NCI-H446 (cell line): Measurements from ENCODE around the gene MATCAP1.

Source experiments
- DNase-seq, 2 experiments: peaks; one replicate each; lab custom pipeline; 2025; lab: John Stamatoyannopoulos, UW

MATCAP1 gene

DNA sequence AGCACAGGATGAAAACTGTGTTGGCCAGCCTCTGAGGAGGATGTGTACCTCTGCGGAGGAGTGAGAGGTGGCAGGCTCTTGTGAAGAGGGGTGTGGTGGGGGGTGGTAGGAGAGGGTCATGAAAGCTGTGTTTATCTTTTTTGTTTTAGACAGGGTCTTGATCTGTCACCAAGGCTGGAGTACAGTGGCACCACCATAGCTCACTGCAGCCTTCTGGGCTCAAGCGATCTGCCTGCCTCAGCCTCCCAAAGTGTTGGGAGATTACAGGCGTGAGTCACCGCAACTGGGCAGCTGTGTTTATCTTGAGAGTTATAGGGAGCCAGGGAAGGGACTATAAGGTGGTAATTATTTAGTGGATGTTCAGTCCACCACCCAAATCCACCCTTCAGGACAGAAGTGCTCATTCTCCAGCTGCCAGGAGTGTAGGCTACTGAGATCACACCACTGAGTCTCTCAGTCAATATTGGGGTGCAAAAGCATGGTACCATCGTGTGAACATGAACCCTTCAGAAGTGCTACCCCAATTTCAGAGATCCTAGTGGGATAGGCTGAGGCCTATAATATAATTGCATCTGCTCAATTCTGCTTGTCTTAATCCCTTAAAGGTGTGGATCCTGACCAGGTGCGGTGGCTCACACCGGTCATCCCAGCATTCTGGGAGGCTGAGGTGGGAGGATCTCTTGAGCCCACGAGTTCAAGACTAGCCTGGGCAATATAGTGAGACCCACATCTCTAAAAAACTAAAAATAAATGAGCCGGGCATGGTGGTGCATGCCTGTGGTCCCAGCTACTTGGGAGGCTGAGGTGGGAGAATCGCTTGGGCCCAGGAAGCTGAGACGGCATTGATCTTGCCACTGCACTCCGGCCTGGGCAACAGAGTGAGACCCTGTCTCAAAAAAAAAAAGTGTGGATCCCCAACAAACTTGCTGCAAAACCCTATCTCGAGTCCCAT is 7.0 kb upstream of the MATCAP1 start:
- no peak for DNase-seq

DNA sequence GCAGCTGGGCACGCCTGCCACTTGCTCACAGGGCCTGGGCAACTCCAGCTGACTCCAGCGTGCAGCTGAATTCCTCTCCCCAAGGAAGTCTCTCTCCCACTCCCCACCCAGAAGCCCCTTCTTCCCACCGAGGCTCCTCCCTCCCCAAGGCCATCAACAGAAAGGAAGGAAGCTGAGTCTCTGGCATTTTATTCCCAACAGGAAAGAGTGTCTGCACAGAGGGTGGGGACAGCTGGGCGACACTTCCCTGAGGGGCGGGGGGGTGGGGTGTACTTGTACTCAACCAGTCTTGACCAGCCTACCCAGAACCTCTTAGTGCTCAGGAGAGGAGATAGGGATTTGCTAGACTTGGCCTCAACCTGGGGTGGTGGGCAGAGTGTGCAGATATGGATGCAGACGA is 6.3 kb upstream of the MATCAP1 start, which contains the start of gene EXOC3L1:
Gene EXOC3L1, minus strand, starts transcription at position 96 of the 400 bp plus-strand sequence. CDS start 460 bp downstream, outside the sequence.
- no peak for DNase-seq

- no peak for DNase-seq
Observed at GRCh38 chr16:67188798-67189197, 5.0 kb upstream of the MATCAP1 start.

GRCh38 chr16:67188323-67188722 is 4.6 kb upstream of the MATCAP1 start:
- DNase-seq, result no peak

DNA sequence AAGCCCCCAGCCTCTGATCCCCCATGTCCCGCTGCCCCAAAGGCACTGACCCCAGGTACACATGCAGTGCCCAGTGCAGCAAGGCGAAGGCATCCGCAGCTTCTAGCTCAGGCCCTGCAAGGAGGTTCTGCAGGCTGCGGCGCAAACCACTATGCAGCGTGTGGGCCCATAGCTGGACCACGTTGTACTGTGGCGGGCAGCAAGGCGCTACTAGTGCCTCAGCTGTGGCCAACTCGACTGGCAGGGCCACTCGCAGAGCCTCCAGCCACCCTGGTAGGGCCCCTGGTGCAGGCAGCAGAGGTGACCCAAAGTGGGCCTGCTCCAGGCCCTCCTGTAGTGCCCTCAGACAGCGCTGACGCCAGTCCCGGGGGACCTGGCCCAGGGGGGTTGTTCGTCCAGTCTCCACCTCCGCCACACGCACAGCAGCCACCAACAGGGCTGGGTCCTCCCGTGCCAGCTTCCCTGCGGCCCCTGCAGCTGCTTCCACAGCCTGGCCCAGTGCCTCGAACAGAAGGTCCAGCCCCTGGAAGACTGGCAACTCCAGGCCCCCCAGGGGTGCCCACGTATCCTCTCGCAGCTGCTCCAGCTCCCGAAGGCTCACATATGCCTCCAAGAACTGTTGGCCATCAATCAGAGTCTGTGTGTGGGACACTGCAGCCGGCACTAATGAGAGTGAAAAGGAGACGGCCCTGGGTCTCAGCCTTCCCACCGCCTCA is 3.6 kb upstream of the MATCAP1 start:
- DNase-seq, result peak; percentile 40 to 88

- no peak for DNase-seq
Observed at GRCh38 chr16:67186550-67186950, 2.8 kb upstream of the MATCAP1 start.

DNA sequence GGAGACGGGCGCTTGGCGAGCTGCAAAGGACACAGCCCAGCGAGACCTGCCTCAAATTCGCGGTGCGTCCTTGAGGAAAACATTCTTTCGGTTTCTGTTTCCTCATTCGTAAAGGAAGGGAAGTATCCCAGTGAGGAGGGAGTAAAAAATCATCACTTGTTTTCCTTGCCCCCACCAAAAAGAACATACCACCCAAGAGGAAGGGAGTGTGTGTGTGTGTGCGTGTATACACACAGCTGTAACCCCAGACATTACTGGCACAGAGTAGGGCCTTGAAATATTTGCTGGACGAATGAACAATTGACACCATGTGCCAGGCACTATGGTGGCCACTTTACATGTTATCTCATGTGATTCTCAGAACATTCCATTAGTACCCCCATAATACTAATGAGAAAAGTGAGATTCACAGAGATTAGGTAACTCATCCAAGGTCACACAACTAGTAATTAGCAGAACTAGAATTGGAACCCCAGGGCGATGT is 1.9 kb upstream of the MATCAP1 start:
- no peak for DNase-seq

DNA sequence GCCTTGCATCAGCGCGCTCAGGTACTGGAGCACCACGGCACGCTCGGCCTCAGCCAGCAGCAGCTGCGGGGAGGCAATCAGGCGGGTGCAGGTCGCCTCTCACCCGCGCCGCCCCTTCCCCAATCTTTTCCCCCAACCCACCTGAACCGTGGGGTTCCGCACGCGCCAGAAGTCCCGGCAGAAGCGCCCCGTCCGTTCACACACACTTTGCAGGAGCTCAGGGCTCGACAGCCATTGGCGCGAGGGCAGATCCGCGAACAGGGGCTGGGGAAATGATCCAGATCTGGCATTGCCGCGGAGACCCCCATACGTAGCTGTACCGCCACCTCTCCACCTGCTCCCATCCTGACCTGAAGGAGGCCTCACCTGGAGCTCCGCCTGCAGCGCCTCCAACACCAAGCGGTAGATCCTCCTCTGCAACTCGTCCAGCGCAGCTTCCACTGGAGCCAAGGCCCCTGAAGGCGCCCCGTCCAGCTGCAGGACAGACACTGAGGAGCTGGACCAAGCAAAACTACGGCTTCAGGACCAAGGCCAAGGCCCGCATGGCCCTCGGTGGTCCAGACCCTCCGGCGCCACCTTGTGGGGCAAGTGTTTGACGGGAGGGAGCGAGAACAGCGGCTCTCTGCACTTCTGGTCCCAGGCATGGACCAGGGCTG is 1.4 kb upstream of the MATCAP1 start:
- DNase-seq, result no peak

DNA sequence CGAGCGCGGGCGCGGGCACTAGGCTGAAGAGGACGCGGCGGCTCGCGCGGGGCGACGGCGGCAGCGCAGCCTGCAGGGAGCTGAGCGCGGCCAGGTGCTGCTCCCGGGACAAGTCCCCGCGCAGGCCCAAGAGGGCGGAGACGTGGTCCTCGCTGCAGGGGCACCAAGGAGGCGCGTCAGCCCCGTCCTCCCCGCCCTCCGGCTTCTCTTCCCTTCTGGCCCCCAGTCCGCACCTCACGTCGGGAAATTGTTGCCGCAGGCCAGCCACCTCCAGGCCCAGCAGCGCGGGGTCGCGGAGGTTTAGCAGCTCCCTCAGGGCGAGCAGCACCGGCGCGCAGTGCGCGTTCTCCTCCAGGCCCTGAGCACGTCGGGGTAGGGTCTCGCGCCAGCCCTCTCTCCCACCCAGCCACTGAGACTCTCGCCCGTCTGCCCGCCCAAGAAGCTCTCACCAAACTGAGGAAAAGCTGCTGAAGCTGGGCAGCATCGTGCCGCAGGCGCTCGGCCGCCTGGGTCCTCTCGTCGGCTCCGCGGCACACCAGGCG is 761 bp upstream of the MATCAP1 start:
- no peak for DNase-seq

GRCh38 chr16:67183284-67183626 is 508 bp downstream of the MATCAP1 start:
- no peak for DNase-seq

GRCh38 chr16:67182288-67182687 is 1.5 kb downstream of the MATCAP1 start:
- no peak for DNase-seq

GRCh38 chr16:67181346-67181745 is 2.4 kb downstream of the MATCAP1 start:
- peak in 1 of 2 experiments; percentile 55 for DNase-seq

DNA sequence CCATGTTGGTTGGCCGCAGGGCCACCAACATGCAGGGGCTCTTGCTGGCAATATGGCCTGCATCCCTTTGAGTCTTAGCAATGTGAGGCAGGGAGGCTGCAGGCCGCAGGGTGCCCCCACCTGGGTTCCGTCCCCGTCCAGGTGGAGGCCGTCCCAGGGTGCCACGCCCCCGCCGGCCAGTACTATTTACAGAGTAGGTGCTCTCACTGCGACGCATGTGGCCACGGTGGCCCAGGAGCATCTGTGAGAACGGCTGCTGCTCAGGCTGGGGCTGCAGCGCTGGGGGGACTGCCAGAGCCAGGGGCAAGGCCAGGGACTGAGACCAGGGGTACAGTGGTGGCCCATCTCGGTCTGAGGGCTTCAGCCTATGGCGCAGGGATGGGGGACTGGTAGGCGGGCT is 3.6 kb downstream of the MATCAP1 start:
- DNase-seq, result no peak

DNA sequence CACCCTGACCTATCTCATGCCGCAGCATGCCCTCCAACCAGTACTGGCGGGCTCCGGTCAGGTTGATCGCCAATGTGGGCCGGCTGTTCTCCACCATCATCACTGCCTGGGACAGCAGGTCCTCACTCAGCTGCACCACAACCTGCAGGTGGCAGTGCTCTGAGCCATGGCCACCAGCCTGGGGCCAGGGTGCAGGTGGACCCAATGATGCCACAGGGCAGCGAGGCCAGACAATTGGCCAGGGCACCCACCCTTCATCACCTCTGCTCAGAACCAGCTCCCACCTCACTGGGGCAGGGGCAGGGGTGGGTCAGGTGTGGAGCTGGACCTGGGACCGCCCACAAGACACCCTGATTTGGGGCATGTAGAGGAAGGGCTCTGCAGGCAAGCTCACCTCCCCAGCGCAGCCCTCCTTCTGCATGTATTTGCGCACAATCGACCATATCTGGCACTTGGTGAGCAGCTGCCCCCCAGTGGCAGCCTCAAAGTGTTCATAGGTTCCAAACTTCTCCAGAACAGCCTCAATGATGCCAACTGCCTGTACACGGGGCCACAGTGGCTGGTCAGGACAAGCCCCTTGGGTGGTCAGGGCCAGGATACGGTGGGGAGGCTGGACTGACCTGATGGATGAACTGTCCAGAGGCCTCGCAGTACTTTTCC is 4.2 kb downstream of the MATCAP1 start:
- DNase-seq, result no peak

GRCh38 chr16:67177743-67178699 is 5.7 kb downstream of the MATCAP1 start:
- no peak for DNase-seq

- DNase-seq, result no peak
Observed at GRCh38 chr16:67176662-67177061, 7.1 kb downstream of the MATCAP1 start.

DNA sequence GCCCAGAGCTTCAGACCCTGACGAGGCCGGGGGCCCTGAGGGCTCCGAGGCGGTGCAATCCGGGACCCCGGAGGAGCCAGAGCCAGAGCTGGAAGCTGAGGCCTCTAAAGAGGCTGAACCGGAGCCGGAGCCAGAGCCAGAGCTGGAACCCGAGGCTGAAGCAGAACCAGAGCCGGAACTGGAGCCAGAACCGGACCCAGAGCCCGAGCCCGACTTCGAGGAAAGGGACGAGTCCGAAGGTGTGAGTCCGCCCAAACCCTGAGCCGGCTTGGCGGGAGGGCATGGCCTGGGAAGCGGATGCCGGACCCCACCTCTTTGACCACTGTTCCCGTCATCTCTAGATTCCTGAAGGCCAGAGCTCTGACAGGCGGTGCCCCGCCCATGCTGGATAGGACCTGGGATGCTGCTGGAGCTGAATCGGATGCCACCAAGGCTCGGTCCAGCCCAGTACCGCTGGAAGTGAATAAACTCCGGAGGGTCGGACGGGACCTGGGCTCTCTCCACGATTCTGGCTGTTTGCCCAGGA is 9.0 kb downstream of the MATCAP1 start:
- no peak for DNase-seq

DNA sequence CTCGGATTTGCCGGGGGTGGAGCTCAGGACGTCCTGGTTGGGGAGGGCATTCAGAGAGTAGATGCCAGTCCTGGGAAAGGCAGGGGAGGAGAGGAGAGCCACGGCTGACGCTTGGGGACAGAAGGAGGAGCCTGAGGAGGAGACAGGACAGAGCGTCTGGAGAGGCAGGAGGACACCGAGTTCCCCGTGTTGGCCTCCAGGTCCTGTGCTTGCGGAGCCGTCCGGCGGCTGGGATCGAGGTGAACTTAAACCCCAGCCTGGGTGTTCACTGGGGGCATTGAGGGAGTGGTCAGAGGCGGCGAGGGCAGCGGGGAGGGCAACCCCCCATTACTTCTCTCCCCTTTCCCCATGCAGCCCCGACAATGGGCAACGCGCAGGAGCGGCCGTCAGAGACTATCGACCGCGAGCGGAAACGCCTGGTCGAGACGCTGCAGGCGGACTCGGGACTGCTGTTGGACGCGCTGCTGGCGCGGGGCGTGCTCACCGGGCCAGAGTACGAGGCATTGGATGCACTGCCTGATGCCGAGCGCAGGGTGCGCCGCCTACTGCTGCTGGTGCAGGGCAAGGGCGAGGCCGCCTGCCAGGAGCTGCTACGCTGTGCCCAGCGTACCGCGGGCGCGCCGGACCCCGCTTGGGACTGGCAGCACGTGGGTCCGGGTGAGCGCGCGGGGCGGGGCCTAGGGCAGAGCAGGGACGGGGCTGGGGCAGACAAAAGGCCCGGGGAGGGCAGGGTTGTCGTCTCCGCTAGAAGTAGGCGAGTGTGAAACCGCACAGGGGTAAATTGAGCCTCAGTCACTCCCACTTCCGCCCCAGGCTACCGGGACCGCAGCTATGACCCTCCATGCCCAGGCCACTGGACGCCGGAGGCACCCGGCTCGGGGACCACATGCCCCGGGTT is 9.7 kb downstream of the MATCAP1 start:
- no peak for DNase-seq

- DNase-seq, result no peak
Observed at GRCh38 chr16:67173323-67173722, 10.4 kb downstream of the MATCAP1 start.
